Activated CD4-positive, alpha-beta T cell treated with anti-CD3 and anti-CD28 coated beads, Interleukin-2, amount 10 ng/mL, durations not matched to agents 7 days and 5 days (primary cell): ENCODE measurements around the gene MUS81. TPM values are rescaled to one million over a fixed set of nuclear protein-coding genes. Genes with fewer than 3 reads are reported as not detected.

Source experiments
- CTCF ChIA-PET: fragments of 350-600 bp; sonication (Branson Sonifier 250); formaldehyde crosslinking; loops from one replicate; lab custom pipeline; 2021; ENCODE audit warnings: antibody characterized with exemption; lab: Charles Lee
- POLR2A ChIA-PET: fragments of 350-600 bp; sonication (Branson Sonifier 250); formaldehyde crosslinking; loops from one replicate; lab custom pipeline; 2021; ENCODE audit warnings: antibody characterized with exemption; lab: Charles Lee
- DNase-seq: peaks from one replicate; pipeline ENCODE4 v3.0.0-alpha.2; 2020
- H3K27ac Mint-ChIP-seq: one replicate; pipeline ENCODE4 v1.8.0; 2021; ENCODE audit warnings: mild to moderate bottlenecking, moderate library complexity, mixed read lengths
- H3K27me3 Mint-ChIP-seq: one replicate; pipeline ENCODE4 v1.8.0; 2021; ENCODE audit warnings: mixed read lengths
- H3K36me3 Mint-ChIP-seq: one replicate; pipeline ENCODE4 v1.8.0; 2021; ENCODE audit warnings: low read depth, mixed read lengths
- H3K4me1 Mint-ChIP-seq: one replicate; pipeline ENCODE4 v1.8.0; 2021; ENCODE audit warnings: mixed read lengths
- H3K4me3 Mint-ChIP-seq: one replicate; pipeline ENCODE4 v1.8.0; 2021; ENCODE audit warnings: mild to moderate bottlenecking, moderate library complexity, mixed read lengths
- H3K9me3 Mint-ChIP-seq: one replicate; pipeline ENCODE4 v1.8.0; 2021; ENCODE audit warnings: mixed read lengths
- total RNA-seq, 2 experiments: library from RNA; stranded (reverse); gene quantifications; one replicate each; pipeline ENCODE4 v1.2.3, GENCODE V29; 2021

The MUS81 gene
- total RNA-seq, 2 experiments from 2014 or later: 96.6 to 108 TPM

DNA sequence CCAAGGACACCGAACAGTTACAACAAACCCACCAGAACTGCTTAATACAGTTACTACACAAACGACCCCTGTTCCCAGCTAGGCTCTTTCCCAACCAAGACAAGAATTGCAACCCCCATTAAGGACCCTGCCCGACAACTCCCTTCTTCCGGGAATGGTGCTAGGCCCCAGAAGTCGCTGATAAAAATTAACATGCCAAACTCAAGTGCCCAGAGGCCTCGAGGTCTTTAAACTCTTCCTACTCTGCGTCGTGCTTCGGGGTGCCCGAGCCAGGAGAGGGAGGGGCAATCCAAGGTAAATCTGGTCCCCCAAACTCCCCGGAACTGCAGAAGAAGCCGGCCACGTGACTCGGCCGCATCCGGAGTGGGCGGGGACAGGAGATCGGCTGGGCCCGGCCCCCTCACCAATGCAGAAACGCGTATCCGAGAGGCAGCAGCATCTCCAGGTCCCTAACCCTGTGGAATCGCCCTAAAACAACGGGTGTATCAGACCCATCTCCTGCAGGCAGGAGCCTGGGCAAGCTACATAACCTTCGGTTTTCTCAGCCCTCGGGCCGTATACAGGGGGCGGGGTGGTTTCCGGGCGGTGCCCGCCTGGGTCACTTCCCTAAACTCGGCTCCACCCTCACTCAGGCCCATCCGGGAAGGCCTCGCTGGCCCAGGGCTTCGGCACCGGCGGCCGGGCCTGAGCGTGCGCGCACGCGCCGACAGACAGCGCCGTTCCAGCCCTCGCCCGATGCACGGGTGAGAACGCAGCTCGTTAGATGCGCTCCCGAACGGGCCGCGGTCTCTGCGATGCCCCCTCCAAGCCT, 3.3 kb upstream of the MUS81 start:
- Mint-ChIP-seq H3K4me3 (peak overlapping the region; percentile 95), H3K27ac (peak overlapping the region; percentile 83), H3K27me3 (no peaks in the 10 kb centered on the region), H3K36me3 (peaks cover 59% of the 10 kb centered on the region), H3K4me1 (peaks cover 50% of the 10 kb centered on the region), H3K9me3 (no peaks in the 10 kb centered on the region)
- POLR2A ChIA-PET: interaction anchor here (0.6 kb wide), 1 partner anchor 282 kb away, joined by 3 read pairs; no protein-coding TSS in a partner anchor
- CTCF ChIA-PET: interaction anchor here (1.8 to 25.8 kb wide), 2 partner anchors 31 to 40 kb away, joined by 4 to 590 read pairs; partner anchors contain the start of genes CCDC85B, CTSW and FIBP
- peak; percentile 92 for DNase-seq

DNA sequence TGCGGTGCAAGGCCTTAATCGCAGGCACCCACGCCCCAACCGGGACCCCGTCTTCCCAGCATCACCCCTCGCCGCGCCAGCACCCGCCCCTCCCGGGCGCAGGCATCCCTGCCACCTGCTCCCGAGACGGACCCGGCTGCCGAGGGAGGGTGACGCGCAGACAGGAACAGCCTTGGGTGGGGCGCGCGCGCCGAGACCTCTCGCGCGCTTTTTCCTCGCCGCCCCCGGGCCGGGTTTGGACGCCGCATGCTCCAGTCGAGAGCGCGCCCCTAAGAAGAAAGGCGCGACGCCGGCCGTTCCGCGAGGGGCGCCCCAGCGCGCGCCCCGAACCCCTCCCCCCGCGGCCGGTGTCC, 2.8 kb upstream of the MUS81 start:
- Mint-ChIP-seq H3K4me3 (peak overlapping the region; percentile 95), H3K36me3 (peaks cover 55% of the 10 kb centered on the region), H3K27ac (peak overlapping the region; percentile 83), H3K9me3 (no peaks in the 10 kb centered on the region), H3K4me1 (peaks cover 54% of the 10 kb centered on the region), H3K27me3 (no peaks in the 10 kb centered on the region)
- ChIA-PET CTCF (interaction anchor here (0.6 to 25.8 kb wide), 5 partner anchors 11 to 1135 kb away, joined by 3 to 590 read pairs (median 20); partner anchors contain the start of genes CCDC85B, CTSW, FIBP and KAT5), POLR2A (interaction anchor here (0.6 to 1.0 kb wide), 2 partner anchors 36 to 282 kb away, joined by 3 read pairs; no protein-coding TSS in a partner anchor)
- DNase-seq: peak; percentile 66

DNA sequence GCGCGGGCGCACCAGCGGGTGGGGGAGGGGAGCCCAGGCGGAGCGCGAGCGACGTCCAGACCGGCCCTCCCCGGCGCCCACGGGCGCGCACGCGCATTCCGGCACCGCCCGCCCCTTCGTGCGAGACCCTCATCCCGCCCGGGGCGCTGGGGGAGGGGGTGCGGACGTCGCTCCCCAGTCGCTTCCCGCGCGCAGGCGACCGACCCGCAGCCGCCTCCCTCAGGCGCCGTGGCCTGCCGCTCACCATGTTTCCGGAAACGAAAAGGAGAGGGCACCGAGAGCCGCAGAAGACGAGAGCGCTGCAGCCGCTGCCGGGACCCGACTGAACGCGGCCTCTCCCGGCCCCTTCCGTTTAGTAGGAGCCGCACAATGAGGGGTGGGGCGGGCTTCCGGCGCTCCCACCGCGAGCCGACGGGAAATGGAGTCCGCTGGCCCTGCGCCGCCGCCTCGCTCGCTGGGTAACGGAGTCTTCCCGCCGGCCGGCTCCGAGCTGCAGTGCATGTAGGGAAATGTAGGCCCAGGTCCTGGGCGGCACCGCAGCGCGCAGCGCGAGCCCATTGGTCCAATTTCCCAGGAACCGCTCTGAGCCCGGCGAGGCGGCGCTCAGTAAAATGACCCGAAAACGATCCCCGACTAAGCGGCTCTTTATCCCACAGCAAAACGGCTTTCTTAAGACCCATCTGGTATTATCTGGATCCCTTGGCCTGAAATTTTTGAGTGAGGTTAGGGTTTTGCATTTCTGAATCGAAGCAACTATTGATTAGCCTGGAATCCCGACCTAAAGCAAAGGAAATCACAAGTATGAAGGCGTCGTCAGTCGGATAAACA, 2.2 kb upstream of the MUS81 start, which contains the start of gene CFL1:
Gene CFL1 (minus strand): TSS at position 328 of the 828 bp plus-strand sequence. CDS start 81 bp downstream, at position 247.
- Mint-ChIP-seq H3K9me3 (no peaks in the 10 kb centered on the region), H3K27ac (peak within 1 kb of the TSS; percentile 99), H3K27me3 (no peaks in the 10 kb centered on the region), H3K4me1 (peaks cover 60% of the 10 kb centered on the region), H3K36me3 (peaks cover 54% of the 10 kb centered on the region), H3K4me3 (peak within 1 kb of the TSS; percentile 97)
- CTCF ChIA-PET: interaction anchor here (0.6 to 25.8 kb wide), 11 partner anchors 7 to 1136 kb away, joined by 3 to 590 read pairs (median 20); partner anchors contain the start of genes AP5B1, CCDC85B, CTSW and FIBP
- peak; percentile 98 for DNase-seq
- POLR2A ChIA-PET: interaction anchor here (0.6 to 1.0 kb wide), 3 partner anchors 9 to 137 kb away, joined by 3 read pairs; partner anchors contain the start of gene RNASEH2C

DNA sequence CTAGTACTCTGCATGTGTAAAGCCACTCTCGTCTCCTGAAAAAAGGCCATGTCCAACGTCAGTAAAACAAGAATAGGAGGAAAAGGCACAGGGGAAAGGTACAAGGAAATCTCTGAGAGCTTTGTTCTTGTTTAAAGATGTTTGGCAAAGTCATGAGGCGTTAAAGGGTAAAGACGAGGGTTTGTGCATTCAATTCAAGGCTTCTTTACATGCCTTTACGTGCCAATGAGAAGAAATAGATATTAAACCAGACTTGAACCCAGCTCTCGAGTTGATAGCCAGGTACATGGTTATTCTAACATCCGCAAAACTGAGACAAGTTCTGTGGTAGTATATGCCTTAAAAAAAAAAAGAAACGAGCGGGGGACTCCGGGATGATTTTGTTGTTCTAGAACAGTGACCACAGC, 1.5 kb upstream of the MUS81 start:
- POLR2A ChIA-PET: interaction anchor here (0.6 to 1.0 kb wide), 3 partner anchors 9 to 138 kb away, joined by 3 read pairs; partner anchors contain the start of gene RNASEH2C
- no peak for DNase-seq
- peak overlapping the region; percentile 99 for H3K27ac Mint-ChIP-seq
- no peaks in the 10 kb centered on the region for H3K27me3 Mint-ChIP-seq
- CTCF ChIA-PET: interaction anchor here (0.6 to 25.8 kb wide), 11 partner anchors 8 to 438 kb away, joined by 3 to 590 read pairs (median 20); partner anchors contain the start of genes AP5B1, CCDC85B, CTSW and FIBP
- H3K36me3 Mint-ChIP-seq: peaks cover 53% of the 10 kb centered on the region
- H3K4me1 Mint-ChIP-seq: peaks cover 57% of the 10 kb centered on the region
- no peaks in the 10 kb centered on the region for H3K9me3 Mint-ChIP-seq
- H3K4me3 Mint-ChIP-seq: peak overlapping the region; percentile 97

DNA sequence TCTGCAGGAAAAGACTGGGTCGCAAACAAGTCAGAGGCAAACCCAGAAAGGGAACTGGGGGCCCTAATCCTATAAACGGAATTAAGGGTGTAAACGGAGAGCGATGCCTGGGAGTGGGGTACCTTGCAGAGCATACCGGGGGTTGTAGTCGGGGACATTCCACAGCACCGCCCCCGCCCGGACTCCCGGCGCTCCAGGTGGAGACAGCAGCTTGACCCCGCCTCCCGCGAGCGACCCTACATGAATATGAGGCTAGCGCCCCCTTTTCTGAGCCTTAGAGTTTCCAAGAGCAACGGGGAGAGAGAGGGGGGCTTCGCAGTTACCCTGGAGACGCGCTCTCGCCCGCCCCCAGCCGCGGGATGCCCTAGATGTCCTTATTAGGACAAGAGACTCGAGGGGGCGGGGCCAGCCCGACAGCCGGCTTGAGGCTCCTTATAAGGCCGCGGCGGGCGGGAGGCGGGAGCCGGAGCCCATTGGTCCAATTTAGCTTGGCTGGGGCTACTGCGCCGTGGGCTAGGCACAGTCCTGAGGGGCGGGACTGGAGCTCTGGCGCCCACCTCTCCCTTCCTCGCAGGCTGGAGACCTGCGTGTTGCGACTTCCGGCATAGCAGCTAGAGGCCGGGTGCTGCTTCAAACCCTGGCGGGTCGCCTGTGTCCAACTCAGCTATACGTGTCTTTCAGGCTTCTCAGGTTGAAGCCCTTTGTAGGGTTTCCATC, 980 bp upstream of the MUS81 start:
- POLR2A ChIA-PET: interaction anchor here (0.9 to 1.6 kb wide), 4 partner anchors 25 to 143 kb away, joined by 3 to 9 read pairs (median 3); partner anchors contain the start of genes BANF1, CCDC85B, EIF1AD and SNX32
- no peaks in the 10 kb centered on the region for H3K9me3 Mint-ChIP-seq
- CTCF ChIA-PET: interaction anchor here (0.7 to 25.8 kb wide), 38 partner anchors 9 to 454 kb away, joined by 3 to 590 read pairs (median 4); partner anchors contain the start of genes AP5B1, CCDC85B, CTSW and FIBP
- no peaks in the 10 kb centered on the region for H3K27me3 Mint-ChIP-seq
- DNase-seq: peak; percentile 99
- peaks cover 55% of the 10 kb centered on the region for H3K4me1 Mint-ChIP-seq
- peaks cover 51% of the 10 kb centered on the region for H3K36me3 Mint-ChIP-seq
- peak overlapping the region; percentile 97 for H3K4me3 Mint-ChIP-seq
- H3K27ac Mint-ChIP-seq: peak overlapping the region; percentile 99

DNA sequence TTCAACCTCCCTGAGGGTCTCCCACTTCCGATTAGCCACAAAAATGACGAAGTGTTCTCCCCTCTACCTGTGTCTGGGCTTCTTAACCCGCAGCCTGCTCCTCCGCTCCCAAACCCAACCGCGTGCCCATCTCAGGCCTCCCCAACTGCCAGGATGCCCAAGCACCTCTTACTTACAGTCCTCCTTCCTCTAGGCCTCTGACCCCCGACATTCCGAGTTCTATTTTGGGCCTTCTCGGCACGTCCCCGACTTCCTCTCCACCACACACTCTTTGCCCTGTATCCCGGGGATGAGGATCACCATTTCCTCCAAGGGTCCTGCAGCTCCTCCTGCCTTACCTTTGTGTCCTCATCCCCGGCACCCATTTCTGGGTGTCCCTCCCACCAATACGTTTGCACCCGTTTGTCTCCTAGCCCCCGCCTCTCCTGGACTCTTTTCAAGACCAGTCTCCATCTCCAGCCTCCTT, 388 bp upstream of the MUS81 start:
- H3K4me3 Mint-ChIP-seq: peak overlapping the region; percentile 97

DNA sequence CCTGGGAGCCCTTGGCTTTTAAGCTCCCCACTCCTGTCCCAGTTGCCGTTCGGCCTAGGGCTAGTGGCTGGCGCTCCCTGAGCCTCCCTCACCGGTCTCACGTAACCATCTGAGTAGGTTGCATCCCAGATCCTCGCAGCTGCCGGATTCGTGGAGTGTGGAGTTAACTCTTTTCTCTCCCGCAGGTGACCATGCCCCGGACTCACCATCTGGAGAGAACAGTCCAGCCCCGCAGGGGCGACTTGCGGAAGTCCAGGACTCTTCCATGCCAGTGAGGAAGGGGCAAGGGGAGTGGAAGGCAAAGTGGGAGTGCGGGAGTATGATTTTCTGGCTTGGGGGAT, 902 bp downstream of the MUS81 start:
- Mint-ChIP-seq H3K27me3 (no peaks in the 10 kb centered on the region), H3K4me1 (peaks cover 38% of the 10 kb centered on the region), H3K4me3 (peak overlapping the region; percentile 97), H3K9me3 (no peaks in the 10 kb centered on the region), H3K27ac (peak overlapping the region; percentile 99), H3K36me3 (peaks cover 42% of the 10 kb centered on the region)
- ChIA-PET CTCF (interaction anchor here (0.9 to 25.8 kb wide), 10 partner anchors 9 to 290 kb away, joined by 3 to 590 read pairs (median 15); partner anchors contain the start of genes AP5B1, BANF1, CCDC85B and CTSW), POLR2A (interaction anchor here (0.7 kb wide), 1 partner anchor 180 kb away, joined by 3 read pairs; no protein-coding TSS in a partner anchor)
- DNase-seq: no peak

More for the DNA sequence above, 388 bp upstream of the MUS81 start:
- ChIA-PET CTCF (interaction anchor here (0.6 to 25.8 kb wide), 49 partner anchors 9 to 453 kb away, joined by 3 to 590 read pairs (median 4); partner anchors contain the start of genes AP5B1, BANF1, CCDC85B and CTSW), POLR2A (interaction anchor here (0.6 to 1.6 kb wide), 6 partner anchors 10 to 142 kb away, joined by 3 to 9 read pairs (median 3); partner anchors contain the start of genes BANF1, CCDC85B, EIF1AD and FIBP)
- no peak for DNase-seq
- Mint-ChIP-seq H3K27me3 (no peaks in the 10 kb centered on the region), H3K4me1 (peaks cover 49% of the 10 kb centered on the region), H3K36me3 (peaks cover 47% of the 10 kb centered on the region), H3K27ac (peak overlapping the region; percentile 99), H3K9me3 (no peaks in the 10 kb centered on the region)

DNA sequence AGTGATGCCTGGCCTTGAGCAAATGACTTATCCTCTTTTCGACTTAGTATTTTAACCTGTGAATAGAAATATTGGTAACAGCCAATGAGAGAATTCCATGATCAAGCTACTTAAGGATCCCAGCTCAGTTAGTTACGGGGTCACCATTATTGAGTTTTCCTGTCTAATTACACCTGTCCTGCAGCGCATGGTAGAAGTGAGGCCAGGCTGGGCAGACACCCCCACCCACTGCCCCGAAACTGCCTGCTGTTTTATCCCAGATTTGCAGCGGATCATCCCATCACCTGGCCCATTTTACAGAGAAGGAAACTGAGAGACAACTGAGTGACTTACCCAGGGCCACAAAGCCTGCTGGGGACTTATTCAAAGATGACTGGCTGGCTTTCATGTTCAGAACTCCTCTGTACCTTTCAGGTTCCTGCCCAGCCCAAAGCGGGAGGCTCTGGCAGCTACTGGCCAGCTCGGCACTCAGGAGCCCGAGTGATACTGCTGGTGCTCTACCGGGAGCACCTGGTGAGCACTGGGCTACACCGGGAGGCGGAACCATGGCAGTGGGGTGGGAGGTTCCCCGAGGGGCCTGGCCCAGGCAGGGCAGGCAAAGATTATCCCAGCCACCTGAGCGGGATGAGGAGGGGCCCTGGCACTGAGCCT, 1.4 kb downstream of the MUS81 start:
- Mint-ChIP-seq H3K4me1 (peaks cover 33% of the 10 kb centered on the region), H3K36me3 (peaks cover 37% of the 10 kb centered on the region), H3K27ac (peak overlapping the region; percentile 99), H3K27me3 (no peaks in the 10 kb centered on the region), H3K4me3 (peak overlapping the region; percentile 97), H3K9me3 (no peaks in the 10 kb centered on the region)
- POLR2A ChIA-PET: no interaction called here
- CTCF ChIA-PET: interaction anchor here (0.9 to 25.8 kb wide), 8 partner anchors 8 to 150 kb away, joined by 3 to 590 read pairs (median 22); partner anchors contain the start of genes AP5B1, CCDC85B, CTSW and FIBP
- no peak for DNase-seq

DNA sequence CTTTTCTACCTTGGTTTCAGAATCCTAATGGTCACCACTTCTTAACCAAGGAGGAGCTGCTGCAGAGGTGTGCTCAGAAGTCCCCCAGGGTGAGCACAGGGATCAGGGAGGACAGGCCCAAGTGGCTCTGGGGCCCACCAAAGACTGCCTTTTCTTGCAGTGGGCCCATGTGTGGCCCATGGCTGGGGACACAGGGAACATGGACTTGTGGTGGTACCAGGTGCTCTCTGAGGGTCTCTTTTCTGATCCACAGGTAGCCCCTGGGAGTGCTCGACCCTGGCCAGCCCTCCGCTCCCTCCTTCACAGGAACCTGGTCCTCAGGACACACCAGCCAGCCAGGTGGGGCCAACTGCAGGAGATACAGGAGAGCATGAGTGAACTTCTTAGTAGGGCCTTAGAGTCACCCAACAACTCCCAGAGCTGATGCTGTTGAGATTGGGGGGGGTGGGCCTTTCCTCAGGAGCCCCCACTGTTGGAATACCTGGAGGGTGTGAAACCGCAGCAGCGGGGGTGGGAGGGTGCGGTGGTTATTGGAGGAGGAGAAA, 2.0 kb downstream of the MUS81 start:
- Mint-ChIP-seq H3K36me3 (peaks cover 37% of the 10 kb centered on the region), H3K4me1 (peaks cover 31% of the 10 kb centered on the region), H3K4me3 (peak overlapping the region; percentile 97), H3K9me3 (no peaks in the 10 kb centered on the region), H3K27me3 (no peaks in the 10 kb centered on the region), H3K27ac (peak overlapping the region; percentile 68)
- ChIA-PET CTCF (interaction anchor here (0.7 to 25.8 kb wide), 6 partner anchors 8 to 150 kb away, joined by 3 to 590 read pairs (median 28); partner anchors contain the start of genes CCDC85B, CTSW, FIBP and KAT5), POLR2A (no interaction called here)
- no peak for DNase-seq
